Neutrophil (primary cell): Measurements from ENCODE around the gene RGS9BP.

Experiments used
- H3K27ac ChIP-seq: fragments of 200-600 bp; sonication (generic); 2 replicates; pipeline ENCODE4 v1.5.1; 2016; ENCODE audit warnings: mild to moderate bottlenecking, moderate library complexity
- H3K27me3 ChIP-seq: fragments of 200-600 bp; sonication (generic); 2 replicates; pipeline ENCODE4 v1.6.0; 2016; ENCODE audit warnings: mild to moderate bottlenecking
- H3K36me3 ChIP-seq: fragments of 200-600 bp; sonication (generic); 2 replicates; pipeline ENCODE4 v1.5.1; 2017
- H3K4me1 ChIP-seq, 2 experiments: fragments of 200-600 bp in 1 of 2; sonication (generic) in 1 of 2; 1 replicate in 1 of 2; 2 replicates in 1 of 2; pipeline versions ENCODE4 v1.5.1 to v1.6.1; 2013 to 2016; ENCODE audit warnings: low read depth in 1 of 2, low read length in 1 of 2, mild to moderate bottlenecking in 1 of 2, moderate library complexity in 1 of 2; ENCODE audit not compliant: control insufficient read depth in 1 of 2, insufficient read depth in 1 of 2
- H3K4me3 ChIP-seq, 2 experiments: fragments of 200-600 bp in 1 of 2; sonication (generic) in 1 of 2; 1 replicate in 1 of 2; 2 replicates in 1 of 2; pipeline ENCODE4 v1.5.1; 2013 to 2016; ENCODE audit warnings: low read depth in 1 of 2, low read length in 1 of 2, mild to moderate bottlenecking in 1 of 2, moderate library complexity in 1 of 2
- H3K9me3 ChIP-seq: fragments of 200-600 bp; sonication (generic); 2 replicates; pipeline ENCODE4 v1.5.1; 2016
- TF ChIP-seq, protein P1 (sequence below): fragments of 200-600 bp; sonication (generic); IDR thresholded peaks from 2 replicates; pipeline ENCODE4 v1.5.1; 2016; ENCODE audit warnings: antibody characterized with exemption

Gene RGS9BP

DNA sequence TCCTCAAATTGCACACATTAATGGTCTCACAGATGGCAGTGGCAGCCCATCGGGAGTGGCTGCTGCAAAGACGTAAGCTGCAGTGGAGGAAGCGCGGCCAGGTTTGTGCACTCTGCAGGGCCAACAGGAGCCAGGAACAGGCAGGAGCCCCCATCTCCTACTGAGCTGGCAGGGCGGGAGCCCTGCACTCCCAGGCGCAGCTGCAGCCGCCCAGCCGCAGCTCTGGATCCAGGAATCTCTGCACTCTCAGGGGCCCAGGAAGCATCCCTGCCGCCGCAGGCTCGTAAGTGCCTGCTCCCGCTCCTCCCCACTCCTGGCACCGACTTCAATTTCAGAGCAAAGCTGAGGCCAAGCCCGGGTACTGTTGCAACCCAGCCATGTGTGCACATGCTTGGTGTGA lies 38.2 kb upstream of the RGS9BP start:
- Histone ChIP-seq H3K9me3 (no peaks in the 10 kb centered on the region), H3K36me3 (peaks cover 92% of the 10 kb centered on the region), H3K4me3 (no peak overlapping the region), H3K27me3 (no peaks in the 10 kb centered on the region), H3K27ac (no peak overlapping the region), H3K4me1 (no peaks in the 10 kb centered on the region)
- TF ChIP-seq, protein P1, sequence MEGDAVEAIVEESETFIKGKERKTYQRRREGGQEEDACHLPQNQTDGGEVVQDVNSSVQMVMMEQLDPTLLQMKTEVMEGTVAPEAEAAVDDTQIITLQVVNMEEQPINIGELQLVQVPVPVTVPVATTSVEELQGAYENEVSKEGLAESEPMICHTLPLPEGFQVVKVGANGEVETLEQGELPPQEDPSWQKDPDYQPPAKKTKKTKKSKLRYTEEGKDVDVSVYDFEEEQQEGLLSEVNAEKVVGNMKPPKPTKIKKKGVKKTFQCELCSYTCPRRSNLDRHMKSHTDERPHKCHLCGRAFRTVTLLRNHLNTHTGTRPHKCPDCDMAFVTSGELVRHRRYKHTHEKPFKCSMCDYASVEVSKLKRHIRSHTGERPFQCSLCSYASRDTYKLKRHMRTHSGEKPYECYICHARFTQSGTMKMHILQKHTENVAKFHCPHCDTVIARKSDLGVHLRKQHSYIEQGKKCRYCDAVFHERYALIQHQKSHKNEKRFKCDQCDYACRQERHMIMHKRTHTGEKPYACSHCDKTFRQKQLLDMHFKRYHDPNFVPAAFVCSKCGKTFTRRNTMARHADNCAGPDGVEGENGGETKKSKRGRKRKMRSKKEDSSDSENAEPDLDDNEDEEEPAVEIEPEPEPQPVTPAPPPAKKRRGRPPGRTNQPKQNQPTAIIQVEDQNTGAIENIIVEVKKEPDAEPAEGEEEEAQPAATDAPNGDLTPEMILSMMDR: no peak

DNA sequence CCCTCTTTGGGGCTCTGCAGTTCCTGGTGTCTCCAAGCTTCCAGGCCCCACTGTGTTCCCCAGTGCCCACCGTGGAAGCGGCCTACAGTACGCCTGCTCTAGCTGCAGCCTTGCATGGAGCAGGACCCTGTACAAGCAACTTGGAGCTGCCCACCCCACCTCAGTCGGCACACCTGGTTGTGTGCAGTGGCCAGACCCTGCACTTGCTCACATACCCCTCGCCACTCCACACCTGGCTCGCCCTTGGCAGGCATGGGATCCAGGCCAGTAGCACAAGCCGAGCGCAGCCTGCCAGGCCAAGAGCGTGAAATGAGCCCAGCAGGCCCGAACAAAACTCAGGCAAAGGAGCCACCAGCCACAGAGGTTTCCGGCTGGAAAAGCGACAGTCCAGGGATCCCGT lies 37.0 kb upstream of the RGS9BP start:
- TF ChIP-seq, protein P1: no peak
- Histone ChIP-seq H3K4me1 (no peaks in the 10 kb centered on the region), H3K9me3 (no peaks in the 10 kb centered on the region), H3K27me3 (no peaks in the 10 kb centered on the region), H3K4me3 (no peak overlapping the region), H3K36me3 (peaks cover 94% of the 10 kb centered on the region), H3K27ac (no peak overlapping the region)

DNA sequence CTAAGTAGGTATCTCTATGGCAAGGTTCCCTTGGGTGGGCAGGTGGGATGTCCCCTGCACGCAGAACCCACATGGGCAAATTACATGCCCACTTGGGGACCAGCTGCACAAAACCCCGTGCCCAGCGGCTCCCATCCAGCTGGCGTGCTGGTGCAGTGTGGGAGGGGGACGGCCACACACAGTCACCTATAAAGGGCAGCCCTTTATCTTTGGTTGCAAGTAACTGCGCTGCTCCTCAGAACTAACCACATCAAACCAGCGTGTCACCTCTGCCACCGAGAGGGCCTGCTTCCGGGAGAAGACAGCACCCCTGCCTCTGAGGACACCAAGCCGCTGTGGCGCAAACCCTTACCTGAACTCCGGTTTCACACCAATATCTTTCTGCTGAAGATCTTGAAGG lies 32.9 kb upstream of the RGS9BP start:
- Histone ChIP-seq H3K36me3 (peaks cover 93% of the 10 kb centered on the region), H3K27ac (no peak overlapping the region), H3K4me1 (no peaks in the 10 kb centered on the region), H3K27me3 (no peaks in the 10 kb centered on the region), H3K4me3 (no peak overlapping the region), H3K9me3 (no peaks in the 10 kb centered on the region)
- TF ChIP-seq, protein P1: no peak

DNA sequence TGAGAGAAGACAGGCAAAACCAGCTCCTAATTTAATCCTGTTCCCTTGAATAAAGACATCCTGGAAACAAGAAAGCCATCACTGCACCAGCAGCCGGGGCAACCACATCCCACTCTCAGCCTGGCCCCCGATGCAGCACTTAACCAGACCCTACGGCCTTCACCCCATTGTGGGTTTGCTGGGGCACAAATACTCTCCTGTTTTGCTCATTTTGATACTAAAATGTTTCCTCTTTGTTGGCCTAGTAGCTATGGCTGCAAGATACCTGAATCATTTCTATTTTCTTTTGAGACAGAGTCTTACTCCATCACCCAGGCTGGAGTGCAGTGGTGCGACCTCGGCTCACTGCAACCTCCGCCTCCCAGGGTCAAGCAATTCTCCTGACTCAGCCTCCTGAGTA lies 29.1 kb upstream of the RGS9BP start:
- peaks cover 76% of the 10 kb centered on the region for H3K36me3 ChIP-seq
- H3K4me1 ChIP-seq: peaks cover 2 to 5% of the 10 kb centered on the region in 2 experiments
- H3K4me3 ChIP-seq: no peak overlapping the region
- no peaks in the 10 kb centered on the region for H3K27me3 ChIP-seq
- TF ChIP-seq, protein P1: no peak
- H3K27ac ChIP-seq: no peak overlapping the region
- H3K9me3 ChIP-seq: no peaks in the 10 kb centered on the region

DNA sequence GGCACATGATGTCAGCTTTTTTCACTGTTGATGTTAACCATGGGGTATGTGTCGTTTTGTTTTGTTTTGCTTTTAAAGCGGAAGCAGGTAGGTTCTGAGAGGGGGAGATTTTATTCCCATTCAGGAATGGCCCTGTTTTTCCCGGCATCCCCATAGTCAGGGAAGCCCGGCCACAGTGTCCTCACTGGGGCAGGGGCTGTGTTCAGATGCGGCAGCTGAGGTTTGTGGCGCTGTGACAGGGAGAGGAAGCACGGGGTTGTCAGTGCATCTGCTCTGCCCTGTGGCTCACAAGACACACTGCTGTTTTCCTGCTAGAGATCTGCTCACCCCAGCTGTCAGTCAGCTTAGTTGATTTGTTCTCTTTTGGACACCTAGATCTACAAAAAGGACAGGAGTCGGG lies 28.3 kb upstream of the RGS9BP start:
- no peaks in the 10 kb centered on the region for H3K9me3 ChIP-seq
- H3K27me3 ChIP-seq: no peaks in the 10 kb centered on the region
- H3K4me3 ChIP-seq: no peak overlapping the region
- peaks cover 6 to 11% of the 10 kb centered on the region in 2 experiments for H3K4me1 ChIP-seq
- H3K36me3 ChIP-seq: peaks cover 69% of the 10 kb centered on the region
- TF ChIP-seq, protein P1: no peak
- H3K27ac ChIP-seq: no peak overlapping the region

DNA sequence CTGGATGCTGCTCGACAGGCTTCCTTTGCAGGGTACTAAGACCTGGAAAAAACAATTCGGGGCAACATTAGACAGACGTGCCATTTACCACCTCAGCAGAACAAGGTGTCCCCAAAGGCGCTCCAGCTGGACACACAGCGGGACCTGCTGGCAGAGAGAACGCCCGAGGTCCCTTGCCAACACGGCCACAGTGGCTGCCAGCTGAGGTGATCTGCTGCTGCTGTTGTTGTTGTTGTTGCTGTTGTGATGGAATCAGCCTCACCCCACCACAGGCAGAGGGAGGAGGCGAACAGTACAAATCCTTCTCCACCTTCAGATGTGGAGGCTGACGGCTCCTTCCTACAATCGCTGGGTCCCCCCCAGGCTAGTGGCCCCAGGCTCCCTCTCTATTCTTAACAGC lies 25.9 kb upstream of the RGS9BP start:
- peaks cover 56% of the 10 kb centered on the region for H3K36me3 ChIP-seq
- TF ChIP-seq, protein P1: no peak

More for the DNA sequence above, 25.9 kb upstream of the RGS9BP start:
- Histone ChIP-seq H3K27ac (no peak overlapping the region), H3K27me3 (no peaks in the 10 kb centered on the region), H3K4me1 (peaks cover 6 to 11% of the 10 kb centered on the region in 2 experiments), H3K4me3 (no peak overlapping the region), H3K9me3 (no peaks in the 10 kb centered on the region)
